OCI-LY1 (cell line): Measurements from ENCODE around the gene TMEM213.

Experiments
- H2AFZ ChIP-seq: fragments of 200-600 bp; sonication (generic), shearing (Covaris generic); 2 replicates; pipeline ENCODE4 v1.6.0; 2014; ENCODE audit warnings: antibody characterized with exemption, mild to moderate bottlenecking, low read length
- H3F3A ChIP-seq: fragments of 200-600 bp; sonication (generic), shearing (Covaris generic); 2 replicates; pipeline ENCODE4 v1.6.0; 2014; ENCODE audit warnings: mild to moderate bottlenecking, antibody characterized with exemption, low read length, moderate library complexity; ENCODE audit not compliant: insufficient read depth
- H3K27ac ChIP-seq: fragments of 200-600 bp; sonication (generic); 2 replicates; pipeline ENCODE4 v1.5.1; 2014; ENCODE audit warnings: low read length, mixed run types, mild to moderate bottlenecking, low read depth; ENCODE audit not compliant: poor library complexity, severe bottlenecking
- H3K27me3 ChIP-seq: fragments of 200-600 bp; sonication (generic); 2 replicates; pipeline ENCODE4 v1.6.0; 2014; ENCODE audit warnings: antibody characterized with exemption, mild to moderate bottlenecking, low read length, moderate library complexity; ENCODE audit not compliant: insufficient read depth
- H3K36me3 ChIP-seq: fragments of 200-600 bp; sonication (generic); 2 replicates; pipeline ENCODE4 v1.6.1; 2014; ENCODE audit warnings: mild to moderate bottlenecking, antibody characterized with exemption, low read length, moderate library complexity, mixed read lengths; ENCODE audit not compliant: insufficient read depth
- H3K4me1 ChIP-seq: fragments of 200-600 bp; sonication (generic); 2 replicates; pipeline ENCODE4 v1.5.1; 2014; ENCODE audit warnings: mild to moderate bottlenecking, low read length, moderate library complexity; ENCODE audit not compliant: insufficient read depth, severe bottlenecking
- H3K4me2 ChIP-seq: fragments of 200-600 bp; sonication (generic), shearing (Covaris generic); 2 replicates; pipeline ENCODE4 v1.6.1; 2014; ENCODE audit warnings: low read length
- H3K4me3 ChIP-seq: fragments of 200-600 bp; sonication (generic); 2 replicates; pipeline ENCODE4 v1.5.1; 2014; ENCODE audit warnings: low read length, low read depth, mild to moderate bottlenecking, mixed read lengths; ENCODE audit not compliant: poor library complexity, severe bottlenecking
- H3K79me2 ChIP-seq: fragments of 200-600 bp; shearing (Covaris generic); 2 replicates; pipeline ENCODE4 v1.6.1; 2016; ENCODE audit warnings: mixed run types, low read length, mixed read lengths; ENCODE audit not compliant: insufficient read depth
- H3K9ac ChIP-seq: fragments of 200-600 bp; sonication (generic), shearing (Covaris generic); 2 replicates; pipeline ENCODE4 v1.6.1; 2014; ENCODE audit warnings: mild to moderate bottlenecking, low read length, mixed read lengths
- H3K9me2 ChIP-seq: fragments of 200-600 bp; sonication (generic), shearing (Covaris generic); 2 replicates; pipeline ENCODE4 v1.6.1; 2014; ENCODE audit warnings: low read depth, mild to moderate bottlenecking, low read length, mixed read lengths
- H3K9me3 ChIP-seq: fragments of 200-600 bp; shearing (Covaris generic); 2 replicates; pipeline ENCODE4 v1.6.1; 2014; ENCODE audit warnings: low read length, mixed read lengths
- H4K20me1 ChIP-seq: fragments of 200-600 bp; sonication (generic), shearing (Covaris generic); 2 replicates; pipeline ENCODE4 v1.6.0; 2016; ENCODE audit warnings: mild to moderate bottlenecking, low read length; ENCODE audit not compliant: insufficient read depth
- EZH2 ChIP-seq: fragments of 200-600 bp; sonication (generic), shearing (Covaris generic); IDR thresholded peaks from 2 replicates; pipeline ENCODE4 v1.8.0; 2017; ENCODE audit warnings: borderline replicate concordance, mixed run types, mild to moderate bottlenecking, antibody characterized with exemption, low read length, moderate library complexity, mixed read lengths
- TF ChIP-seq, protein P1 (sequence below): fragments of 200-600 bp; sonication (generic), shearing (Covaris generic); IDR thresholded peaks from 2 replicates; pipeline ENCODE4 v1.5.1; 2017; ENCODE audit warnings: mild to moderate bottlenecking, antibody characterized with exemption, low read length, moderate library complexity, mixed read lengths

The TMEM213 gene

GRCh38 chr7:138750473-138750872 is 47.3 kb upstream of the TMEM213 start:
- TF ChIP-seq EZH2: no peak
- TF ChIP-seq, protein P1, sequence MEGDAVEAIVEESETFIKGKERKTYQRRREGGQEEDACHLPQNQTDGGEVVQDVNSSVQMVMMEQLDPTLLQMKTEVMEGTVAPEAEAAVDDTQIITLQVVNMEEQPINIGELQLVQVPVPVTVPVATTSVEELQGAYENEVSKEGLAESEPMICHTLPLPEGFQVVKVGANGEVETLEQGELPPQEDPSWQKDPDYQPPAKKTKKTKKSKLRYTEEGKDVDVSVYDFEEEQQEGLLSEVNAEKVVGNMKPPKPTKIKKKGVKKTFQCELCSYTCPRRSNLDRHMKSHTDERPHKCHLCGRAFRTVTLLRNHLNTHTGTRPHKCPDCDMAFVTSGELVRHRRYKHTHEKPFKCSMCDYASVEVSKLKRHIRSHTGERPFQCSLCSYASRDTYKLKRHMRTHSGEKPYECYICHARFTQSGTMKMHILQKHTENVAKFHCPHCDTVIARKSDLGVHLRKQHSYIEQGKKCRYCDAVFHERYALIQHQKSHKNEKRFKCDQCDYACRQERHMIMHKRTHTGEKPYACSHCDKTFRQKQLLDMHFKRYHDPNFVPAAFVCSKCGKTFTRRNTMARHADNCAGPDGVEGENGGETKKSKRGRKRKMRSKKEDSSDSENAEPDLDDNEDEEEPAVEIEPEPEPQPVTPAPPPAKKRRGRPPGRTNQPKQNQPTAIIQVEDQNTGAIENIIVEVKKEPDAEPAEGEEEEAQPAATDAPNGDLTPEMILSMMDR: no peak
- H3K9ac ChIP-seq: no peak overlapping the region

GRCh38 chr7:138750901-138751464 is 46.8 kb upstream of the TMEM213 start:
- H4K20me1 ChIP-seq: no peaks in the 10 kb centered on the region
- H3K4me3 ChIP-seq: no peak overlapping the region
- H3K27ac ChIP-seq: no peak overlapping the region
- H3K9me2 ChIP-seq: no peaks in the 10 kb centered on the region
- H3K36me3 ChIP-seq: no peaks in the 10 kb centered on the region
- H3K27me3 ChIP-seq: peaks cover 10% of the 10 kb centered on the region; the same call in 1 of the 2 replicates
- H3K4me2 ChIP-seq: no peak overlapping the region
- H2AFZ ChIP-seq: no peak overlapping the region
- H3K79me2 ChIP-seq: no peaks in the 10 kb centered on the region
- H3K9me3 ChIP-seq: no peaks in the 10 kb centered on the region
- H3K4me1 ChIP-seq: no peaks in the 10 kb centered on the region
- H3K9ac ChIP-seq: no peak overlapping the region
- H3F3A ChIP-seq: no peaks in the 10 kb centered on the region
- TF ChIP-seq, protein P1: no peak
- no peak for TF ChIP-seq EZH2

More at GRCh38 chr7:138750473-138750872, 47.3 kb upstream of the TMEM213 start:
- Histone ChIP-seq H3K9me3 (no peaks in the 10 kb centered on the region), H3K27ac (no peak overlapping the region), H3K9me2 (no peaks in the 10 kb centered on the region), H3K36me3 (no peaks in the 10 kb centered on the region), H3K27me3 (peaks cover 10% of the 10 kb centered on the region; the same call in 1 of the 2 replicates), H3K4me3 (no peak overlapping the region), H4K20me1 (no peaks in the 10 kb centered on the region), H3K4me1 (no peaks in the 10 kb centered on the region), H3K79me2 (no peaks in the 10 kb centered on the region), H2AFZ (no peak overlapping the region), H3K4me2 (no peak overlapping the region), H3F3A (no peaks in the 10 kb centered on the region)

DNA sequence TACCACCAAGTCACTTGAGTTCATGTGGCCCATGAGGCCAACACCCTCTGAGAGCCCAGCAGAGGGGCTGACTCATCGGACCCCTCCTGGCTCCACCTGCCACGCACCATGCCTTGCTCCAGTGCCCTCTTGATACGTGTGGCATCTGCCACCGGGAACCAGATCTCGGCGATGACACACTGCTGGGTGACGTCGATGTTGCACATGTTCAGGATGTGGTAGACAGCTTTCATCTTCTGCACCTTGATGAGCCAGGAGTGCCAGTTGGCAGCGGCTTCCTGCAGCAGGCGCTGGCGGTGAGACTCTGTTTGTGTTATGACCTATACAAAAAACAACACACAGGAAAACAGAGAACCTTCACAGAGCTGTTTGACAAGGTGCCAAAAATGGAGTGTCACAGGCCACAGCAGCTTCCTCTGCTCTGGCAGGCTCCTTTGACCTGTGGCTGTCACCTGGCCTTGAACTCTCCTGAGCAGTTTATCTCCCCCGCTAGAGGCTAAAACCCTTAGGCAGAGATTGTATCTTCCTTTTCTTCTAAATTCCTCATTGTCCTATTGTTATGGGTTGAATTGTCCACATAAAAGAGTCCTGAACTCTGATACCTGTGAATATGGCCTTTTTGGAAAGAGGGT is 45.2 kb upstream of the TMEM213 start:
- Histone ChIP-seq H3K27ac (no peak overlapping the region), H3K4me3 (no peak overlapping the region), H3K9me2 (no peaks in the 10 kb centered on the region), H4K20me1 (no peaks in the 10 kb centered on the region), H3K9me3 (no peaks in the 10 kb centered on the region), H3F3A (no peaks in the 10 kb centered on the region), H3K36me3 (no peaks in the 10 kb centered on the region), H3K27me3 (peaks cover 10% of the 10 kb centered on the region; the same call in 1 of the 2 replicates), H3K9ac (no peak overlapping the region), H3K4me1 (no peaks in the 10 kb centered on the region), H2AFZ (no peak overlapping the region), H3K79me2 (no peaks in the 10 kb centered on the region), H3K4me2 (no peak overlapping the region)
- TF ChIP-seq, protein P1: no peak
- TF ChIP-seq EZH2: no peak
